ENCODE results near the gene SNX8.

SNX8 gene

DNA sequence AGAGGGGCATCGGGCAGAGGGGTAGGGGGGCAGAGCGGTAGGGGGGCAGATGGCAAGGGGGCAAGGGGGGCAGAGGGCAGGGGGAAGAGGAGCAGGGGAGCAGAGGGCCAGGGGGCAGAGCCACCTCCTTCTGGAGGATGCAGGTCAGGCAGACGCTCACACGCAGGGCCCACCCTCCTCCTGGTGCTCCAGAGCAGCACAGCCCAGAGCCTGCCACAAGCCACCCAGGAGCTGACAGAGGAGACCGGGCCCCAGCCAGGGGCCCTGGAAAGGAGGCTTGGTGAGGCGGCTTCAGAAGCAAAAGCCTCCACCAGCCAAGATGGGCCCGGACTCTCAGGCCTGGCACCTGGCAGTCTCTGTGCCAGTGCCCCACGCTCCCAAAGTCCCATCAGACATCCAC is 94.6 kb downstream of the SNX8 start:
- DNase-seq, result no peak

DNA sequence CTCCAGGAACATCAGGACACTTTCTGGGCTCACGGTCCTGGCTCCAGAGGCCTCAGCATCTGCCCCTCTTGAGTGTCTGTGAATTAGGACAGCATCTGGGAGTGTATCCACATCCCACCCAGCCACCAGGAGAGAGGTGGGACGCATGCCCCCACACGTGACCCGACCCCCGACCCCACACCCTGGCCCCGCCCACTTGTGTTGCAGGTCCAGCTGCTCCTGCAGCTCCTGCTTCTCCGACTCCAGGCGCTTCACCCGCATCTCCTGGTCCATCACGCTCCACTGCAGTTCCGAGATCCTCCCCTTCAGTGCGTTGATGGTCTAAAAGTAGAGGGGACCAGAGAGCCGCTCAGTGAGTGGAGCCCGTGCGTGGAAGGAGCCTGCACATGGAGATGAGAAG is 95.1 kb downstream of the SNX8 start:
- no peak for DNase-seq

DNA sequence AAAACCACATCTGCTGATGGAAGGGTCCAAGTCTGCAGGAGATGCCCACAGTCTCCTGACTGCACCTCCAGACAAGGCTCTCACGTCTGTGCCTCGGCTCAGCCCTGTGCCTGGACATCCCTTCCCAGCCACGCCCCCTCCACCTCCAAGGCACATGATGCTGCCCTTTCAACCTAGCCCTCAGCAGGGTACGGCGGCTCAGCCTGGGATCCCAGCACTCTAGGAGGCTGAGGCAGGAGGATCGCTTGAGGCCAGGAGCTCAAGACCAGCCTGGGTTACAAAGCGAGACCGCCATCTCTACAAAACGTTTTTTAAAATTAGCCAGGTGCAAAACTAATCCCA is 95.8 kb downstream of the SNX8 start:
- no peak for DNase-seq

DNA sequence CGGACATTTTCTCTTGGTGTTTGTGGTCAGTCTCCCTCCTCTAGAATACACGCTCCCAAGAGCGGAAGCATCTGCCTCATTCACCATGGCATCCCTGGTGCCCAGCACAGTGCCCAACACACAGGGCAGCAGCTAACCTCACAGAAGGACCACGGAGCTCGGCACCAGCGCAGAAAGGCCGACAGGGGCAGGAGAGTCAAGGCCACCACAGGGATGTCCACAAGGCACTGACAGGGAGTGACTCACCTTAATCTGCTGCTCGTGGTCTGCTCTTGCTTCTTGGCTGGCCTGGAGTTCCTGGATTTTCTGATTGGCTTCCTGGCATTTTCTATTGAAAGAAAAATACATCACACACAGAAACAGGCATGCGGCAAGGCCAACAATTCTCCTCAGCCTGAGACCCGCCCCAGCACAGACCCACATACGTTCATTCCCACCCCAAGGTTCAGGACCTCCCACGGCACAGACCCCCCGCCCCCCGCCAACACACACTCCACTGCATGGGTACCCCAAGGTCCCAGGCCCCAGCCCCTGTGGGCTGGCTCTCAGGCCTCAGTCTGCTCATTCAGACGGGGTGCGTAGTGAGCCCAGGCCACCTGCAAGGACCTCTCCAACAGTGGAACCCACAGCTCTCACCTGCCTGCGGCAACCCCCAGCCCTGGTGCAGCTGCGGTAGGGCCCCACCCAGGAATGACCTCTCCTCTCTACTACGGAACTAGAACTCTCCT is 96.4 kb downstream of the SNX8 start:
- DNase-seq, result no peak

DNA sequence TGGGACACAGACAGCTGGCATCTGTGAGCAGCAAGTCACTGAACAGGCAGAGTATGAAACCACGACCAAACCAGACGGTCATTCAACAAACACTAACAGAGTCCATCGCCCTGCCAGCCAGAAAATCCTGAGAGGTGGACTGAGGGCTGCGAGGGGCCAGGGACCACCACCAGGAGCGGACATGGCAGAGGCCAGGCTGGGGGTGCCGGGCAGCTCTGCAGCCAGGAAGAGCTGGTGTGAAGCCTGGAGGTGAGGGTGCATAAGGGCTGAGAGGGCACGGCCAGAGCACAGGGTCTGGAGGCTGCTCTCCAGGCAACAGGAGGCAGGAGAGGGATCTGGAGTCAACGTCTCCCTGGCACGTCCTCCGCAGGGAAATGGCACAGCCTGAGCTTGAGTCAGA is 97.0 kb downstream of the SNX8 start:
- no peak for DNase-seq

DNA sequence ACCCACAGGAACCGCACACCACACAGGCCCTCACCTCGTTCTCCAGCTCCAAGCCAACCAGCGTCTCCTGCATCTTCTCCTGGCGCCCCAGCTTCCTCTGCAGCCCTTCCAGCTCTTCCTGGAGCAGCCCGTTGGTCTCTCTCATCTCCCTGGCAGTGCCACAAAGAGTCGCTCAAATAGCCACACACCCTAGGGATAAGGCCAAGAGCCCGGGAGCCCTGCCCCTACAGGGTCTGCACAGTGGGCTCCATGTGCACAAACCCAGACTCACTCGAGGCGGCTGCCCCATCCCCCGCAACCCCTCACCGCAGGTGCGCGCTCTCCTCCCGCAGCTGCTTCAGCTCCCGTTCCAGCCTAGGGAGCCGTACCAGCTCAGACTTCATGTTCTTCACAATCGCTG is 98.4 kb downstream of the SNX8 start:
- no peak for DNase-seq

DNA sequence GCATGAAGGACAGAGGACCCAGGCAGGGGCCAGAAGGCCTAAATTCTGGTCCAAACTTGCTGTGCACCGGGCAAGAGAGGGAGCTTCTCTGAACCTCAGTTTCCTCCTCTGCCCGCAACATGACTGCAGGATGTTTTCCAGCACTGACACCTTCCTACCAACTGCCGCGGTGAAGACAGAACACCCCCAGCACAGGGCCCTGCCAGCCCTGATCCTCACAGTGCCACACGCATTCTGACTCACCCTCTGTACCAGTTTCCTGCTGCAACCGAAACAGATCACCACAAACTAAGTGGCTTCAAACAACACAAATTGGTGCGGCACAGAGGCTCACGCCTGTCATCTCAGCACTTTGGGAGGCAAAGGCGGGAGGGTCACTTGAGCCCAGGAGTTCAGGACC is 99.6 kb downstream of the SNX8 start:
- DNase-seq, result no peak

DNA sequence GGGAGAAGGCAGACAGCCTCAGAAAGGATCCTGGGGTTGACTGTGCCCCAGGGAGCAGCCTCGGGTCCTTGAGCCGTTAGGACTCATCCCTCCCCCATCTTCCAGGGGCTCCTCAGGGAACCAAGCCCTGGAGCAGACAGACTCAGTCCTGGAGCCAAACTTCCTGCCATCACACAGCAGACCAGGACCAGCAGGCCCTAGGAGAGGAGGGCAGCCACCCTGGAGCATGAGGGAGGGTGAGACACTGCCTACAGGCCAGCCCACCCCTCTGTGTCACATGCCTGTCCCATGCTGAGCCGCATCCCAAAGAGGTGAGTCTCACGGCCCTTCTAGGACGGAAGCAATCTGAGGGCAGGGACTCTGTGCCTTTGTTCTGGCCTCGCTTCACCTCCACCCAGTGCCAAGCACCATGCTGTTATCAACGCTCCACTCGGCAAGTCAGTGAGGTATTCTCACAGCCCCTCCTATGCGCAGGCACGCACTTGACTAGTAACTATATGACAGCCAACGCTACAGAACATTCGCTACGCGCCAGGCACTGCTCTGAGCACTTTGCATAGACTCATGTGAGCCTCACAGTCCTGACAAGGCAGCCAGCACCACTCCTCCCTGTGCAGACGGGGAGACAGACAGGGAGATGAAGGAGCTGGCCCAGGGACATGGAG is 100.6 kb downstream of the SNX8 start:
- no peak for DNase-seq

DNA sequence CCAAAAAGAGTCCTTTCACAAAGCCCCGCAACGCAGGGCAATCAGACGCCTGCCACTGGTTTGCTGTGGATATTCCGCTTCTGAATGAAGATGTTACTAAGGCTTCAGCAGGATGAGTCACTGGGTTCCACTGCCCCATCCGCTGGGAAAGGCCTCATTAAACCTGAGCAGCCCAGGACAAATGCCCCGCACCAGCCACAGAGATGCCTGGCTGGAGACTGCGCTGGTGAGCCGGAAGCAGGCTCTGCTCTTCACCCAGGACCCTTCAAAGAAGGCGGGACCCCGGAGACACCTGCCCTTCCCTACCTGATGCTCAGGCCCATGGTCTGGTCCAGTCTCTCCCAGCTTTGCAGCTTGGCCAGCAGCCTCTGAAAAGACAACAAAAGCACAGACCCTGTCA is 101.3 kb downstream of the SNX8 start:
- DNase-seq, result no peak

DNA sequence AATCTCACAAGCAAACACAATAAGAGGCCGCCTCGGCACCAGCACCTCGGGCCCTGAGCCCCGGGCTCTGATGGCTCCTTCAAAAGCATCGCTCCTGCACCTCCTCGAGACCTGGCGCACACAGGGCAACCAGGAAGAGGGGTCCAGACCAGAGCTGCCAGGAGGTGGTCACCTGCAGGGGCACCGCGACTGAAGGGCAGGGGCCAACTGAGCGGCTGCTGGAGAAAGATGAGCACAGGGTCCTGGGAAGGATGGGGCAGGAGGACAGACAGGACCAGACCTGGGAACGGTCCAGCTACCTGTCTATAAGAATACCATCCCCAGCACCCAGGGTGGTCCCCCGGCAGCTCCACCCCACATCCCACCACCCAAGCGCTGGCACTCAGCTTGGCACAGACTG is 102.3 kb downstream of the SNX8 start:
- no peak for DNase-seq

DNA sequence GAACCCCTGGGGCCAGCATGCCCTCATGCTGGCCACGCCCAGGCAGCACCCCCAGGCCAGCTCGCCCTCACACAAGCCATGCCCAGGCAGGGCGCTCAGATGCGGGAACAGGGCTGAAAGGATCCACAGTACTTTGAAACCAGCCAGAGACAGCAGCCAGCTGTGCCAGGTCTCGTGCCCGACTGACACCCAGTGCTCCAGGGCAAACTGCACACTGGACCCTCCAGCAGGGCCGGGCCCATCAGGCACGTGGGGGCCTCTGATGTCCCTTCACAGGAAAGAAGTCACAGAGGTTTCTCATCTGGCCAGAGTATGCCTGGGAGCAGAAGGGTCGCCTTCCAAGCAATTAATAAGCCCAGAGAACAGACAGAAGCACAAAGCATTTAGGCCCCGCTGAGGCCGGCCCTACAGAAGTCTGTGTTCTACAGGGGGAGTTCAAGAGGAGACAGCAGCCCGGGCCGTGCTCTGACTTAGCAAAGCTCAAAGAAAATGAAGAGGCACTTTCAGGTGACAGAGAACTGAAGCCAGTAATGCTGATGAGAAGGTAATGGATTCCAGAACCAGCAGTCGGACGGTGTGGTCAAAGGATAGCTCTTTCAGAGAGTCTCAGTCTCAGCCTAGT is 102.9 kb downstream of the SNX8 start:
- no peak for DNase-seq

DNA sequence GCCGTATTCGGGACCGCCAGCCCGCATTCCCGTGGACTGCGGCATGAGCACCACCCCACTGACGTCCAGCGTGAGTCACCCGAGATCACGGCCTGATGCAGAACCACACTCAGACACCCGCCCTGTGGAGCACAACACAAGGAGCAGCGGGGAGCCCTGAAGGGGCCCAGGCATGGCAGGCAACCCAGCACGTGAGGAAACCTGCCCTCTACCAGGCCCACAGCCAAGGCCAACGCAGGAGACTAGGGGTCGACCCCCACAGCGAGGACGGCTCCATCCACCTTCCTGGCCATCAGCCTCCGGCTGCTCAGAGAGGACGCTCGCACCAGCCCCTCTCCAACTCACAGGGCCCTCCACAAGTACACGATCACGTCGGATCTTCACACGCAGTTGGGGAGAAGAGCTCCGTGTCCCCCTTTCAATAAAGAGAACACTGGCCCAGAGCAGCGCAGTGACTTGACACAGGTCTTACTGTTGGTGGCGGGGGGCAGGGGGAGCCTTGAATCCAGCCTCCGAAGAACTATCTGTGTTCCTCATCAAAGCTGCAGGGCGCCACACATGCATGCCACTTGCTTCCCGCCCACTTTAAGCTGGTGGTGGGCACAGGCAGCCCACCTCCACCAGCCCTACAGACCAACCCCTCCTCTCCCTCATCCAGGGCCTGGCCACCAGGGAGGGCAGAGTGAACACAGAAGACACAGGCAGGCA is 103.5 kb downstream of the SNX8 start:
- no peak for DNase-seq

DNA sequence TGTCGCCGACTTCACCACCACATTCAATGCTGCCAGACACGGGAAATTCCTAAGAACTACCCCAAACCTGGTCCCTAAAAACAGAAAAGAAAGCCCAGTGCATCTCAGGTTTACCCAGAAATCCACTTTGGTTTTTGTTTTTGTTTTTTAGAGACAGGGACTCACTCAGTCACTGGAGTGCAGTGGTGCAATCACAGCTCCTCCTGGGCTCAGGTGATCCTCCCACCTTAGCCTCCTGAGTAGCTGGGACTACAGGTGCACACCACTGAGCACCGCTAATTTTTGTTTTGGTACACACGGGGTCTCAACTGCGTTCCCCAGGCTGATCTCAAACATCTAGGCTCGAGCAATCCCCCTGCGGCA is 104.3 kb downstream of the SNX8 start:
- no peak for DNase-seq

DNA sequence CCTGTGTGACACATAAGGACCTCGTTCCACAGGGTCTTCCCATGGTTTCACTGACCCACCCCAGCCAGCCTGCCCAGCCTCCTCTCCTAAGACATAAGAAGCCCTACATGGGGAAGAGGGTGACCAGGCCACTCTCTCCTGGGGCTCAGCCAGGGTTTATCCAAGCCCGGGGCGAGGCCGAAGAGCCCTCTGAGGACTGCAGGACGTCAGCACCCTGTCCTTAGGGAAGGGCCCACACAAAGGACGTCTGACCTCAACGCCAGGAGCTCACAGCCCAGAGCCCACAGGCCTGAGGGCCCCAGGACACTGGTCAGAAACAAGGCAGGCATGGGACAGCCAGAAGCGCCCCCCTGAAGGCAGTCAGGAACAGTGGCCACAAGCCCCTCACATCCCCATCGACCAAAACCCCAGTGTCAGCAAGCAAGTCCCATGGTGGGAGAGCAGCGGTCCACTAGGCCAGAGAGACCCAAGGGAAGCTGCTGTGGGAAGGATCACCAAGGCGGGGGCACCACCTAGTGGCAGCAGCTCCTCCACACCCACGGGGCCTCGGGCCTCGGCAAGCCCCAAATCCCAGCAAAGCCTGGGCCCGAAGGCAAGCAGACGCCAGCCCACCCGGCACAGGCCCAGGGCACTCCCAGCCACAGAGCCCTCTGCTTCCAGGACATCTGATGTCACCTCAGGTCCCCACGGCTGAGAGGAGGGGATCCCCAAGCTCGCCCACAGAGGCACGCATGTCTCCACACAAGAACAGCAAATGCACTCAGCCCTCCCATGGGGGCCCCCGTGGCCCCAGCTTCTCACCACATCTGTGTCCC is 104.9 kb downstream of the SNX8 start:
- DNase-seq, result peak; percentile 78

DNA sequence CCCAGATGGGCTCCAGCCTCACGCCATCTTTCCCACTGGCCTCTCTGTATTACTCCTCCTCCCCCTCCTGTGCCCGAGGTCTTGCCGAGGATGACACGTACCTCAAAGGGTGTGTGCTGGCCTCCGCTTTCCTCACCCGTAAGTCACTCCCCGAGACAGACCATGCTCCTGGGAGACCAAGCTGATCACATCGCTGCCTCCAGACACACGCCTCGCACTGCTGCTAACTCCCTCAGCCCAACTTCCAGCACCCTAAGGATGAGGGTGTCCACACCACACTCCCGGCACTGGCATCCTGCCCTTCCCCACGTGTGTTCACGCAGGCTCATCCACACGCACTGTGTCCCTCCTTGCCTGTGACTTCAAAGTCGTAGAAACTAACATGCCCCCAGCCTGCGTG is 105.5 kb downstream of the SNX8 start:
- no peak for DNase-seq

DNA sequence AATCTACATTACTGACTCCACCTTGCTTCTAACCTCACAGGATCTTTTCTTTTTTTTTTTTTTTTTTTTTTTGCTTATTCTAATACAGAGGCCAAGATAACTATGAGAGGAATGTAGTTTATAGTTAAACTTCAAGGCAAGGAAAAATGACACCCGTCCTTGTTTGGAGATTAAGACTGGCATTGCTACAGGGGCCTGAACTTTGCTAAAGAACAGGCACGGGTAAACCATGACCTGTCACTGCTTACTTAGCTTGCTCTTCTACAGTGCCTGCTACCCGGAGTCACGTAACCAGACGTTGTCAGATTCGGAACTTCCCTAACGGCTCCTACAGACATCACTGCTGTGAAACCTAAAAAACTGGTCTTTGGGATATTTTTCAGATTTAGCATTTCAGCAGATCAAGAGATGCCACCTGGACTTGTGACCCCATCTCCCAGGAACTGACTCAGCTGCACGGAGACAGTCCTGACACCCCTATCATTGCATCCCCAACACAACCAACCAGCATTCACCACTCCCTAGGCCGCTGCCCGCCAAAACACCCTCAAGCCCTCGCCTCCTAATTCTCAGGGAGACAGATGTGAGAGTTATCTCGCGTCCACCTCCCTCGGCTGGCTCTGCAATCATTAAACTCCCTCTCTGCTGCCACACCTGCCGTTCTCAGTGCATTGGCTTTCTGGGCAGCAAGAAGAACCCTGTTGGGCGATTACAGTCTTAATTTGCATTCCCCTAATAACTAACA is 109.0 kb downstream of the SNX8 start:
- DNase-seq, result no peak

DNA sequence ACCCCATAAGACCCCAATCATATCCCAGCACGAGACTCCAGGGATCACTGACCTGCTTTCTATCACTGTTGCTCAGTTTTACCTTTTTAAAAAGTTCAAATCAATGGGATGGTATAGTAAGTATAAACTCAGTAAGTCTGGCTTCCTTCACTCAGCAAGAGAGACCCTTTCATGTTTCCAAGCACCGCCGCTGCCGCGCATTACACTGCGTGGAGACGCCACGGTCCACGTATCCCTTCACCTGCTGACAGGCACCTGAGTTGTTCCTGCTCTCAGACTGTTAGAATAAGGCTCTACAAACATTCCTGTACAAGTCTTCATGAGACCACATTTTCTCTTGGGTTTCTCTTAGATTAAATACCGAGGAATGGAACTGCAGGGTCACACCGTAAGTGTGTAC is 109.8 kb downstream of the SNX8 start:
- DNase-seq, result no peak

DNA sequence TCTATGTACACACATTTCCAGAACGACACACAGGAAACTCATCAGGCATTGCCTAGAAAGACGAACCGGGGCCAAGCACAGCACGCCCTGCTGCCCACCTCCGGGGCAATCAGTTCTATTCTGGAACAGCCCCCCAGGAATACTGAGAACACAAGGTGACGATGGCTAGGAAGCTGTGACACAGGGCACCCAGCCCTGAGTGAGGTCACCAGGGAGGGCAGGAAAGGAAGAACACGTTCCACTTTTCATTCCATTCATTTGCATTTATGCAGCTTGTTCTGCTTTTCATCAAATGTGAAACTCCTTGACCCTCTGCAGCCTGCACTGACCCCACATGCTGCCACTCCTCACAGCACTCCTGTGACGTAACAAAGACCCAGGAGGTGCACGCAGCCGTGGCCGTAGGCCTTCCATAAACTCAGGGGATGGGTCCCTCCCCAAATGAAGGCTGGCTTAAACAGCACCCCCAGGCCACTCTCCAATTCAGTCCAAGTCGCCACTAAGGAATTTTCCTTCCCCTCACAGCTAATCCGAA is 110.4 kb downstream of the SNX8 start:
- DNase-seq, result peak; percentile 18

DNA sequence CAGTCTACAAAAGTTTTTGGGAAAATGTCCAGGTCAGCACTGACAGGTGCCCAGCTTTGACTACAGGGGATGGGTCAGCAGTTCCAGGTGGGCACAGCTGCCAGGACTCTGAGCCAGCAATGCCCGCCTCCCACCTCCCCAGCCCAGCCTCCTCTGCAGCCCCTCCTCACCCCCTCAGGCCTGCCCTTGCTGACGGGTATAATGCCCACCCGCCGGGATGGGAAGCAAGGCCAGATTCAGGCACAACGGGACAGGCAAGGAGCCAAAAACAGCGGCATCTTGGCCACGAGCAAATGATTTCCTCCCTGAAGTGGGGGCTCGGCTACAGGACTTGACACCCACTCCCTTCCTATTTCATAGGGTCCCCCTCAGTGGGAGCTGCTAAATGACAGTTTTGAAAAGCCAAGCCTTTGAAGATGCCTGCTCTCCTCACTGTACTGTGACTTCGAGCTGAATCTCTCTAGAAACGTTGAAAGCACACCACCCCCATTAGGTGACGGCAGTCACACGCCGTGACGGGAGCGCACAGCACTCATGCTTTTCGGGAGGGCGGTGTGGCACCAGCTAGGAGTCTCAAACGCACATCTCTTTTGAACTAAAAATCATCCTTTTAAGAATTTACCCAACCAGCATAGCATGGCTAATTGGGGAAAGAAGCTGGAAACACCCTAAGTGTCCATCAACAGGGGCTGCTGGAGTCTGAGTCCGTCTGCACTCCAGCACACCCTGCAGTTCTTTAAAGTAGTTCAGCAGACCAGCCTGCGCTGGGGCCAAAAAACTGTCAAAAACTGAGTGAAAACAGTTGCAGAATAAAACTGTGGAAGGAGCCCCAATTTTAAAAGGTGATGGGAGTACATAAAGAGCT is 111.1 kb downstream of the SNX8 start:
- DNase-seq, result peak; percentile 17

DNA sequence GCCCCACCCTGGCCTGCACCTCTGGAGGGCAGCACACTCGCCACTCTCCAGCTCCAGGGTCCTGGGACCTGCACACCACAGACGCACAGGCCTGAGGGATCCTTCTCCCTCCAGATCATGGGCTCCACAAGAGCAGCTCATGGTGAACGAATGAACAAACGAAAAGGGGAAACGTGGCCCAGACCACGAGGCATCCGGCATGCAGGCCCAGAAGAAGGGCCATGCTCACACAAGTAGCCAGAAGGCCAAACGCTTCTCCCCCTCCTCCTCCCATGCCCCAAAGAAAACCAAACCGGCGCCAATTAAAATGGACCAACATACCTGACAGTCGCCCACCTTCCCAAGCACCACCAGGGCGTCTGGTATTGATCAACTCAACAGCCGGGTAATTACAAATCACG is 111.9 kb downstream of the SNX8 start:
- DNase-seq, result no peak

Measured in fibroblast of skin of abdomen (primary cell).